OCI-LY3 (cell line): Measurements from ENCODE around the gene MINDY4.
"Not testable (repeated sequence)": the region's sequence is repeated elsewhere in the genome, so short reads cannot be mapped to it uniquely, and the experiment has no call there.

Source experiments
- H2AFZ ChIP-seq: fragments of 200-600, 300-600 bp; shearing (Covaris generic); 2 replicates; pipeline ENCODE4 v1.6.0; 2014; ENCODE audit warnings: antibody characterized with exemption, low read depth, low read length
- H3K27ac ChIP-seq: fragments of 200-600, 300-600 bp; sonication (generic); 2 replicates; pipeline ENCODE4 v1.5.1; 2014; ENCODE audit warnings: mild to moderate bottlenecking, low read length, moderate library complexity, mixed read lengths
- H3K27me3 ChIP-seq: fragments of 200-600, 300-600 bp; sonication (generic); 2 replicates; pipeline ENCODE4 v1.6.1; 2014; ENCODE audit warnings: low read depth, low read length, mixed read lengths
- H3K36me3 ChIP-seq: fragments of 200-600, 300-600 bp; sonication (generic); replicated peaks from 2 replicates; pipeline ENCODE3; 2014; ENCODE audit warnings: low read depth, low read length, mixed read lengths
- H3K4me1 ChIP-seq: fragments of 300-600, 200-600 bp; sonication (generic); 2 replicates; pipeline ENCODE4 v1.6.1; 2014; ENCODE audit warnings: low read length, mixed read lengths
- H3K4me2 ChIP-seq: fragments of 200-600, 300-600 bp; sonication (generic); 2 replicates; pipeline ENCODE4 v1.6.1; 2014; ENCODE audit warnings: low read length, mixed read lengths
- H3K4me3 ChIP-seq: fragments of 300-600, 200-600 bp; sonication (generic); 2 replicates; pipeline ENCODE4 v1.5.1; 2014; ENCODE audit warnings: antibody characterized with exemption, mild to moderate bottlenecking, low read length, moderate library complexity
- H3K79me2 ChIP-seq: fragments of 300-600, 200-600 bp; shearing (Covaris generic); 2 replicates; pipeline ENCODE4 v1.6.1; 2014; ENCODE audit warnings: mild to moderate bottlenecking, low read length, mixed read lengths
- H3K9ac ChIP-seq: fragments of 300-600, 200-600 bp; shearing (Covaris generic); 2 replicates; pipeline ENCODE4 v1.6.0; 2014; ENCODE audit warnings: mild to moderate bottlenecking, low read length, moderate library complexity
- H3K9me3 ChIP-seq: fragments of 200-600, 300-600 bp; shearing (Covaris generic); 2 replicates; pipeline ENCODE4 v1.6.1; 2014; ENCODE audit warnings: low read length, mixed read lengths; ENCODE audit not compliant: insufficient read depth
- H4K20me1 ChIP-seq: fragments of 200-600, 300-600 bp; sonication (generic); 2 replicates; pipeline ENCODE4 v1.6.1; 2016; ENCODE audit warnings: low read length, mixed read lengths; ENCODE audit not compliant: insufficient read depth
- EZH2phosphoT487 ChIP-seq: fragments of 200-600 bp; shearing (Covaris generic); IDR thresholded peaks from 2 replicates; pipeline ENCODE4 v1.6.1; 2018; ENCODE audit warnings: antibody characterized with exemption, mixed run types, low read depth
- TF ChIP-seq, protein P1 (sequence below): fragments of 200-600, 300-600 bp; sonication (generic); IDR thresholded peaks from 2 replicates; pipeline ENCODE4 v1.5.1; 2014; ENCODE audit warnings: antibody characterized with exemption, low read length, low read depth

MINDY4 gene

DNA sequence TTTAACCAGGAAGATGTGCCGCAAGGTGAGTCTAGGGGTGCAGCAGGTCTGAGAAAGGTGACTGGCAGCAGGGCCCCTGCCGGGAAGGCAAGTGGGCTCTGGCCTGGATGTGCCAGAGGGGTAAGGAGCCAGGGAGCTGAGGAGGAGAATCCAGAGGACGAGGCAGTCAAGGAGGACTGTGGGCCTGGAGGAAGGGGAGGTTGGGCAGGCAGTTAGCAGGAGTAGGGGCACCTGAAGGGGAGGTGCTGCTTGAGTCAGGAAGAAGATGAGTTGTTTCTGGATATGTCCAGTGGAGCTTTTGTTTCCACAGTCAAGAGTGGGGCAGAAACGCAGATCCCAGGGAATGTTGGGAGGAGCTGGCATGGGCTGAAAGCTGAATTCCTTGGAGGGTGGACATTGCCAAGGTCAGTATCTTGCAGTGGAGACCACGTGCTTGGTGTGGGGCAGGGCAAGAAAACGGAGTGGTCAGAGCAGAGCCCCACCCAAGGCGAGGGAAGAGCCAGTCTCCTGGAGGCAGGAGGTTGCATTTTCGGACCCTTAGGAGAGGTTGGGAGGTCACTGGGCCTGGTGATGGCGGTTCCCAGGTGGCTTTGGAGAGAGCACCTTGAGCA lies 34.0 kb downstream of the MINDY4 start:
- Histone ChIP-seq H4K20me1 (no peaks in the 10 kb centered on the region), H2AFZ (no peak overlapping the region), H3K9ac (no peak overlapping the region), H3K36me3 (peaks cover 17% of the 10 kb centered on the region), H3K4me3 (no peak overlapping the region), H3K27ac (no peak overlapping the region), H3K4me2 (no peak overlapping the region), H3K4me1 (peaks cover 56% of the 10 kb centered on the region), H3K27me3 (no peaks in the 10 kb centered on the region), H3K79me2 (peaks cover 11% of the 10 kb centered on the region; the same call in 1 of the 2 replicates), H3K9me3 (no peaks in the 10 kb centered on the region)
- TF ChIP-seq, protein P1, sequence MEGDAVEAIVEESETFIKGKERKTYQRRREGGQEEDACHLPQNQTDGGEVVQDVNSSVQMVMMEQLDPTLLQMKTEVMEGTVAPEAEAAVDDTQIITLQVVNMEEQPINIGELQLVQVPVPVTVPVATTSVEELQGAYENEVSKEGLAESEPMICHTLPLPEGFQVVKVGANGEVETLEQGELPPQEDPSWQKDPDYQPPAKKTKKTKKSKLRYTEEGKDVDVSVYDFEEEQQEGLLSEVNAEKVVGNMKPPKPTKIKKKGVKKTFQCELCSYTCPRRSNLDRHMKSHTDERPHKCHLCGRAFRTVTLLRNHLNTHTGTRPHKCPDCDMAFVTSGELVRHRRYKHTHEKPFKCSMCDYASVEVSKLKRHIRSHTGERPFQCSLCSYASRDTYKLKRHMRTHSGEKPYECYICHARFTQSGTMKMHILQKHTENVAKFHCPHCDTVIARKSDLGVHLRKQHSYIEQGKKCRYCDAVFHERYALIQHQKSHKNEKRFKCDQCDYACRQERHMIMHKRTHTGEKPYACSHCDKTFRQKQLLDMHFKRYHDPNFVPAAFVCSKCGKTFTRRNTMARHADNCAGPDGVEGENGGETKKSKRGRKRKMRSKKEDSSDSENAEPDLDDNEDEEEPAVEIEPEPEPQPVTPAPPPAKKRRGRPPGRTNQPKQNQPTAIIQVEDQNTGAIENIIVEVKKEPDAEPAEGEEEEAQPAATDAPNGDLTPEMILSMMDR: no peak
- no peak for TF ChIP-seq EZH2phosphoT487

- Histone ChIP-seq H3K4me1 (peaks cover 51% of the 10 kb centered on the region), H3K4me3 (no peak overlapping the region), H4K20me1 (no peaks in the 10 kb centered on the region), H3K79me2 (peaks cover 13% of the 10 kb centered on the region; the same call in 1 of the 2 replicates), H2AFZ (no peak overlapping the region), H3K27ac (no peak overlapping the region), H3K9ac (no peak overlapping the region), H3K9me3 (no peaks in the 10 kb centered on the region), H3K36me3 (peaks cover 17% of the 10 kb centered on the region), H3K4me2 (no peak overlapping the region), H3K27me3 (no peaks in the 10 kb centered on the region)
- no peak for TF ChIP-seq EZH2phosphoT487
- TF ChIP-seq, protein P1: no peak
Observed at GRCh38 chr7:30805931-30806330, 34.7 kb downstream of the MINDY4 start.

- Histone ChIP-seq H3K9ac (peak overlapping the region; percentile 71), H3K4me2 (peak overlapping the region; percentile 56), H3K4me1 (peaks cover 47% of the 10 kb centered on the region), H3K79me2 (peaks cover 20% of the 10 kb centered on the region; the same call in 1 of the 2 replicates), H3K4me3 (peak overlapping the region; percentile 55), H3K27ac (peak overlapping the region; percentile 97), H3K36me3 (peaks cover 20% of the 10 kb centered on the region)
- not testable (repeated sequence) for H3K9me3 ChIP-seq, H3K27me3 ChIP-seq, H4K20me1 ChIP-seq, H2AFZ ChIP-seq
Observed at GRCh38 chr7:30807477-30807876, 36.3 kb downstream of the MINDY4 start.

DNA sequence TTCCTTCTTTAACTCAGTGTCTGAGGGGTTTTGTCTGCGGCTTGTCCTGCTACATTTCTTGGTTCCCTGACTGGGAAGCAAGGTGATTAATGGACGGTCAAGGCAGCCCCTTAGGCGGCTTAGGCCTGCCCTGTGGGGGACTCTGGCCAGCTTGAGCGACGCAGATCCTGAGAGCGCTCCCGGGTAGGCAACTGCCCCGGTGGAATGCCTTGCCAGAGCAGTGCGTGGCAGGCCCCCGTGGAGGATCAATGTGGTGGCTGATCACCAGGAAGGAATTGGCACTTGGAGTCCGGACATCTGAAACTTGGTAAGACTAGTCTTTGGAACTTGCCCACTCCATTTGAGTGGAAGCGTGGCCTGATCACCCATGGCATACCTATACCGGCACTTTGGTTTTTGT lies 36.7 kb downstream of the MINDY4 start:
- not testable (repeated sequence) for H3K9me3 ChIP-seq, H2AFZ ChIP-seq, H3K27me3 ChIP-seq, H4K20me1 ChIP-seq
- Histone ChIP-seq H3K4me2 (peak overlapping the region; percentile 54), H3K27ac (peak overlapping the region; percentile 97), H3K4me3 (peak overlapping the region; percentile 55), H3K36me3 (peaks cover 19% of the 10 kb centered on the region), H3K79me2 (peaks cover 25% of the 10 kb centered on the region; the same call in 1 of the 2 replicates), H3K9ac (peak overlapping the region; percentile 38; the same call in 1 of the 2 replicates), H3K4me1 (peaks cover 47% of the 10 kb centered on the region)

DNA sequence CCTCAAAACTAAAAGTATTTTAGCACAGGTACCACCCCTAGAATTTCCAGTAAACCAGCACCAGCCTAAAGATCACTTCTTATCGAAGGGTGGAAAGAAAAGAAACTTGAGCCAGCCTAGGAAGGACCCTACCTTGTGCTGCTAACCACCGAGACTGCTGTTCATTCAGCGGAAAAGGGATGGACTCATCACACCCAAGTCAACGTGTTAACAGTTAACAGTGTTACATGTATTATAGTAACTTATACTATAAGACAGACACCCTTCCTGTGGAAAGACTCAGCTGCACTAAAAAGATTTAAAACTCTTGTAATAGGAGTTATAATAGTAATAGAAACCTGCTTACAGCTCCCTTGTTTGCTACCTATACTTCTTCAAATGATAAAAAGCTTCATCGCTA lies 39.8 kb downstream of the MINDY4 start:
- H3K27ac ChIP-seq: peak overlapping the region; percentile 79
- peak overlapping the region; percentile 58 for H3K4me2 ChIP-seq
- peaks cover 54% of the 10 kb centered on the region; the same call in 1 of the 2 replicates for H3K79me2 ChIP-seq
- no peaks in the 10 kb centered on the region for H3K9me3 ChIP-seq
- H3K4me1 ChIP-seq: peaks cover 45% of the 10 kb centered on the region
- H3K9ac ChIP-seq: peak overlapping the region; percentile 37; the same call in 1 of the 2 replicates
- H3K27me3 ChIP-seq: no peaks in the 10 kb centered on the region
- no peak overlapping the region for H2AFZ ChIP-seq
- H4K20me1 ChIP-seq: no peaks in the 10 kb centered on the region; the same call in 1 of the 2 replicates
- peak overlapping the region; percentile 44 for H3K4me3 ChIP-seq
- peaks cover 17% of the 10 kb centered on the region for H3K36me3 ChIP-seq
- no peak for TF ChIP-seq EZH2phosphoT487
- TF ChIP-seq, protein P1: no peak
